H1 (cell line): ENCODE data around the gene COL5A1. TPM values are rescaled to one million over a fixed set of nuclear protein-coding genes. Genes with fewer than 3 reads are reported as not detected.

Experiments used
- CTCF ChIA-PET: fragments of 300-600 bp; sonication (Branson Sonifier 250); formaldehyde crosslinking; loops from one replicate; lab custom pipeline; 2021; ENCODE audit not compliant: partially characterized antibody; lab: Charles Lee
- POLR2A ChIA-PET: fragments of 300-600 bp; sonication (Branson Sonifier 250); formaldehyde crosslinking; loops from one replicate; lab custom pipeline; 2021; ENCODE audit warnings: inconsistent platforms; ENCODE audit not compliant: partially characterized antibody; lab: Charles Lee
- DNase-seq, 2 experiments: peaks; one replicate each; pipeline versions ENCODE4 v3.0.0 to v3.0.0-alpha.2; 2010 to 2022; ENCODE audit warnings: low spot score in 2 of 2, low read depth in 1 of 2, mixed read lengths in 1 of 2
- FAIRE-seq: peaks from 2 replicates; lab custom pipeline; 2011; peaks lifted over from hg19 to GRCh38; lab: Jason Lieb, UNC
- H2AFZ ChIP-seq: 2 replicates; pipeline ENCODE4 v1.8.1; 2012; ENCODE audit warnings: low read length, inconsistent platforms
- H2AK5ac ChIP-seq: 2 replicates; pipeline ENCODE4 v1.6.1; 2013; ENCODE audit warnings: low read depth, low read length
- H2BK120ac ChIP-seq: replicated peaks from 2 replicates; pipeline ENCODE3; 2013; ENCODE audit warnings: low read depth, low read length, inconsistent platforms
- H2BK12ac ChIP-seq: 2 replicates; pipeline ENCODE4 v1.6.1; 2013; ENCODE audit warnings: low read depth, low read length
- H2BK15ac ChIP-seq: 2 replicates; pipeline ENCODE4 v1.6.1; 2013; ENCODE audit warnings: low read length
- H2BK20ac ChIP-seq: 2 replicates; pipeline ENCODE4 v1.6.1; 2013; ENCODE audit warnings: low read length
- H2BK5ac ChIP-seq: 2 replicates; pipeline ENCODE4 v1.6.1; 2013; ENCODE audit warnings: low read depth, low read length
- H3K14ac ChIP-seq: 2 replicates; pipeline ENCODE4 v1.6.1; 2013; ENCODE audit warnings: inconsistent platforms; ENCODE audit not compliant: insufficient read length
- H3K18ac ChIP-seq: 2 replicates; pipeline ENCODE4 v1.6.1; 2013; ENCODE audit warnings: low read length; ENCODE audit errors: extremely low read depth
- H3K23ac ChIP-seq: 2 replicates; pipeline ENCODE4 v1.6.1; 2013; ENCODE audit warnings: inconsistent platforms; ENCODE audit not compliant: insufficient read length
- H3K23me2 ChIP-seq: 2 replicates; pipeline ENCODE4 v1.6.1; 2013; ENCODE audit warnings: low read depth, low read length
- H3K27ac ChIP-seq: 2 replicates; pipeline ENCODE4 v1.6.1; 2011; ENCODE audit warnings: low read depth, low read length, inconsistent platforms
- H3K27me3 ChIP-seq, 4 experiments: replicated peaks in 1 of 4; 1 replicate in 1 of 4; 2 replicates in 3 of 4; pipeline versions ENCODE4 v1.6.1 to v1.8.1; 2011 to 2013; ENCODE audit warnings: low read length in 3 of 4, mild to moderate bottlenecking in 3 of 4, inconsistent platforms in 2 of 4, mixed read lengths in 2 of 4, moderate library complexity in 1 of 4; ENCODE audit not compliant: control insufficient read depth in 3 of 4, insufficient read depth in 3 of 4; ENCODE audit errors: extremely low read depth in 1 of 4
- H3K36me3 ChIP-seq, 4 experiments: 2 replicates each; pipeline versions ENCODE4 v1.6.1 to v1.8.1; 2011 to 2013; ENCODE audit warnings: mild to moderate bottlenecking in 4 of 4, low read length in 3 of 4, moderate library complexity in 2 of 4, control low read depth in 1 of 4, inconsistent platforms in 1 of 4; ENCODE audit not compliant: insufficient read depth in 4 of 4, control insufficient read depth in 2 of 4
- H3K4ac ChIP-seq: replicated peaks from 2 replicates; pipeline ENCODE3; 2013; ENCODE audit warnings: low read length, low read depth, mixed read lengths, inconsistent platforms; ENCODE audit not compliant: insufficient read length
- H3K4me1 ChIP-seq, 4 experiments: replicated peaks in 1 of 4; 1 replicate in 1 of 4; 2 replicates in 3 of 4; pipeline versions ENCODE4 v1.6.1 to v1.8.1; 2011 to 2013; ENCODE audit warnings: low read length in 3 of 4, inconsistent platforms in 2 of 4, mixed read lengths in 1 of 4; ENCODE audit not compliant: insufficient read depth in 4 of 4, control insufficient read depth in 3 of 4
- H3K4me2 ChIP-seq, 2 experiments: 2 replicates each; pipeline versions ENCODE4 v1.6.1 to v1.8.1; 2011 to 2013; ENCODE audit warnings: low read depth in 2 of 2, low read length in 2 of 2, control low read depth in 1 of 2, inconsistent platforms in 1 of 2, mild to moderate bottlenecking in 1 of 2; ENCODE audit not compliant: insufficient read depth in 1 of 2
- H3K4me3 ChIP-seq, 4 experiments: fragments of 200-600, 300-600 bp in 1 of 4; sonication (generic), shearing (Covaris generic), sonication (Bioruptor Twin) in 1 of 4; 2 replicates each; pipeline versions ENCODE4 v1.5.1 to v1.8.1; 2011 to 2016; ENCODE audit warnings: low read length in 4 of 4, low read depth in 3 of 4, control low read depth in 2 of 4, inconsistent platforms in 2 of 4, mild to moderate bottlenecking in 2 of 4, mixed read lengths in 1 of 4, moderate library complexity in 1 of 4; ENCODE audit not compliant: insufficient read depth in 2 of 4; ENCODE audit errors: extremely low read depth in 1 of 4
- H3K56ac ChIP-seq: replicated peaks from 2 replicates; pipeline ENCODE3; 2013; ENCODE audit warnings: low read depth, mild to moderate bottlenecking, mixed read lengths, low read length, inconsistent platforms; ENCODE audit not compliant: insufficient read length
- H3K79me1 ChIP-seq: 2 replicates; pipeline ENCODE4 v1.6.1; 2013; ENCODE audit warnings: low read depth, low read length, control low read depth
- H3K79me2 ChIP-seq, 2 experiments: 2 replicates each; pipeline versions ENCODE4 v1.6.1 to v1.8.1; 2012 to 2013; ENCODE audit warnings: low read length in 2 of 2, mild to moderate bottlenecking in 2 of 2, inconsistent platforms in 1 of 2; ENCODE audit not compliant: insufficient read depth in 2 of 2, control insufficient read depth in 1 of 2
- H3K9ac ChIP-seq, 4 experiments: replicated peaks in 1 of 4; 1 replicate in 1 of 4; 2 replicates in 3 of 4; pipeline versions ENCODE4 v1.6.1 to v1.8.1; 2011 to 2013; ENCODE audit warnings: low read depth in 3 of 4, low read length in 3 of 4, control low read depth in 2 of 4, mild to moderate bottlenecking in 2 of 4, moderate library complexity in 2 of 4, inconsistent platforms in 1 of 4; ENCODE audit errors: extremely low read depth in 1 of 4
- H3K9me3 ChIP-seq, 2 experiments: 2 replicates each; pipeline versions ENCODE4 v1.6.1 to v1.8.1; 2012 to 2013; ENCODE audit warnings: mild to moderate bottlenecking in 2 of 2, moderate library complexity in 2 of 2, control low read depth in 1 of 2, inconsistent platforms in 1 of 2, low read depth in 1 of 2, low read length in 1 of 2, mixed read lengths in 1 of 2; ENCODE audit not compliant: insufficient read depth in 2 of 2
- H4K20me1 ChIP-seq, 2 experiments: replicated peaks in 1 of 2; 2 replicates each; pipeline versions ENCODE3 to v1.8.1; 2011 to 2013; ENCODE audit warnings: inconsistent platforms in 2 of 2, low read length in 2 of 2, mild to moderate bottlenecking in 1 of 2; ENCODE audit not compliant: insufficient read depth in 2 of 2, control insufficient read depth in 1 of 2
- H4K5ac ChIP-seq: 2 replicates; pipeline ENCODE4 v1.6.1; 2013; ENCODE audit warnings: low read length, low read depth, mixed read lengths, inconsistent platforms; ENCODE audit not compliant: insufficient read length
- H4K8ac ChIP-seq: 2 replicates; pipeline ENCODE4 v1.8.0; 2013; ENCODE audit warnings: mild to moderate bottlenecking, moderate library complexity, low read length, inconsistent platforms; ENCODE audit not compliant: insufficient read depth; ENCODE audit errors: extremely low read depth
- H4K91ac ChIP-seq: replicated peaks from 2 replicates; pipeline ENCODE3; 2013; ENCODE audit warnings: low read length, mixed read lengths, inconsistent platforms; ENCODE audit not compliant: insufficient read length
- BACH1 ChIP-seq: IDR thresholded peaks from 2 replicates; pipeline ENCODE4 v1.6.1; 2012; ENCODE audit warnings: low read length, improper control_type of control experiment
- CEBPB ChIP-seq: IDR thresholded peaks from 2 replicates; pipeline ENCODE4 v1.6.1; 2012; ENCODE audit warnings: low read depth, low read length
- EP300 ChIP-seq, 2 experiments: IDR thresholded peaks; 1 replicate in 1 of 2; 2 replicates in 1 of 2; pipeline ENCODE4 v1.6.1; 2011 to 2012; ENCODE audit warnings: low read depth in 2 of 2, low read length in 2 of 2, mild to moderate bottlenecking in 2 of 2, borderline replicate concordance in 1 of 2, inconsistent platforms in 1 of 2, moderate library complexity in 1 of 2
- EZH2 ChIP-seq: fragments of 200-600 bp; sonication (generic); IDR thresholded peaks from 2 replicates; pipeline ENCODE4 v1.7.1; 2012; ENCODE audit warnings: low read depth, mild to moderate bottlenecking, moderate library complexity, low read length, inconsistent platforms; ENCODE audit not compliant: severe bottlenecking
- GABPA ChIP-seq: IDR thresholded peaks from 2 replicates; pipeline ENCODE4 v1.6.1; 2011; ENCODE audit warnings: mild to moderate bottlenecking, low read length, moderate library complexity, borderline replicate concordance; ENCODE audit not compliant: insufficient read depth
- RBBP5 ChIP-seq: IDR thresholded peaks from 2 replicates; pipeline ENCODE4 v1.7.1; 2012; ENCODE audit warnings: low read depth, mild to moderate bottlenecking, inconsistent platforms, low read length, moderate library complexity, borderline replicate concordance
- SIRT6 ChIP-seq: IDR thresholded peaks from one replicate; pipeline ENCODE4 v1.7.1; 2012; ENCODE audit warnings: low read length, inconsistent platforms
- WGBS, 2 experiments: shearing (Covaris generic) in 1 of 2; methylation state at CpG; one replicate each; pipeline versions ENCODE4 v1.1.6 to v1.1.7; 2013 to 2015; ENCODE audit warnings: low lambda C conversion rate in 2 of 2, mixed read lengths in 2 of 2, inconsistent platforms in 1 of 2, low coverage in 1 of 2, missing lambda C conversion rate in 1 of 2; ENCODE audit not compliant: insufficient replicate concordance in 2 of 2, insufficient coverage in 1 of 2, insufficient read length in 1 of 2; ENCODE audit errors: extremely low coverage in 1 of 2, missing lambda C conversion rate in 1 of 2; 5-methylcytosine and 5-hydroxymethylcytosine counted together
- polyA plus RNA-seq, 7 experiments: library from polyadenylated mRNA; depleted of rRNA in 3 of 7; stranded (reverse) in 5 of 7; unstranded in 2 of 7; fragments of >200 nt in 5 of 7; fragments of 200-250 nt in 2 of 7; gene quantifications; 1 replicate in 5 of 7; 2 replicates in 1 of 7; 4 replicates in 1 of 7; pipeline versions ENCODE4 v1.2.1 to v1.2.3, GENCODE V29; 2011 to 2013; ENCODE audit warnings: missing spikeins in 2 of 7, mixed read lengths in 2 of 7
- total RNA-seq: library from RNA; stranded (reverse); fragmentation: NEBNext Ultra II Directional; extraction: Animal tissue kit (Norgen Biotek cat#: 25700); gene quantifications from 2 replicates; pipeline ENCODE4 v1.2.1, GENCODE V29; 2021

Gene COL5A1
- total and polyA plus RNA-seq, 2 of the 8 experiments (the other 6 are each of a cell fraction or from before 2014, with no cell fraction given) = 3.8 to 12.0 TPM

GRCh38 chr9:134598884-134599245, 42.7 kb upstream of the COL5A1 start:
- FAIRE-seq (no peak), DNase-seq (no peak)
- Histone ChIP-seq H2BK15ac (no peak overlapping the region), H4K91ac (no peak overlapping the region), H3K4me2 (no peak overlapping the region), H4K20me1 (no peaks in the 10 kb centered on the region), H3K4me3 (no peak overlapping the region), H2AK5ac (no peak overlapping the region), H2BK120ac (no peak overlapping the region), H3K36me3 (no peaks in the 10 kb centered on the region), H3K23me2 (no peaks in the 10 kb centered on the region), H3K9me3 (peaks cover 0 to 5% of the 10 kb centered on the region in 2 experiments; a peak in 1 of 4 replicates), H3K27me3 (no peaks in the 10 kb centered on the region; a peak in 2 of 7 replicates), H3K9ac (no peak overlapping the region), H2BK12ac (no peak overlapping the region), H4K5ac (no peak overlapping the region), H3K4me1 (no peaks in the 10 kb centered on the region), H2BK20ac (no peak overlapping the region), H3K79me2 (no peaks in the 10 kb centered on the region), H4K8ac (no peak overlapping the region), H3K23ac (no peak overlapping the region), H2AFZ (no peak overlapping the region), H3K14ac (no peak overlapping the region), H3K27ac (no peak overlapping the region), H3K18ac (no peak overlapping the region), H3K56ac (no peak overlapping the region), H2BK5ac (no peak overlapping the region), H3K79me1 (no peaks in the 10 kb centered on the region), H3K4ac (no peak overlapping the region)
- POLR2A ChIA-PET = no interaction called here
- CTCF ChIA-PET = interaction anchor here (0.6 to 2.2 kb wide), 6 partner anchors 9 to 151 kb away, joined by 3 to 8 read pairs (median 3); no protein-coding TSS in a partner anchor
- WGBS, 2 experiments = 96% methylated on average over 10 of the region's 11 CpGs; no CpG with 5 or more reads in 1 of the 2 experiments
- TF ChIP-seq SIRT6 (no peak), EP300 (IDR thresholded peaks at IDR 0.05; ENCODE audit: borderline replicate concordance in 1 of 2, low read depth in 2 of 2, low read length in 2 of 2) (no peak), EZH2 (no peak), RBBP5 (no peak), CEBPB (no peak), GABPA (no peak), BACH1 (no peak)
